PC-9 (cell line): ENCODE data around the gene UBE2G2.
"Not testable (repeated sequence)": the region's sequence is repeated elsewhere in the genome, so short reads cannot be mapped to it uniquely, and the experiment has no call there.

ENCODE experiments used
- EZH2 ChIP-seq: fragments of 200-600 bp; sonication (generic); IDR thresholded peaks from 2 replicates; pipeline ENCODE4 v1.8.0; 2017; ENCODE audit warnings: antibody characterized with exemption, low read depth
- TF ChIP-seq, protein P1 (sequence below): fragments of 200-600 bp; sonication (generic); conservative IDR thresholded peaks from 2 replicates; pipeline ENCODE4 v1.6.1; 2017; ENCODE audit warnings: mixed run types, antibody characterized with exemption, mild to moderate bottlenecking, moderate library complexity

DNA sequence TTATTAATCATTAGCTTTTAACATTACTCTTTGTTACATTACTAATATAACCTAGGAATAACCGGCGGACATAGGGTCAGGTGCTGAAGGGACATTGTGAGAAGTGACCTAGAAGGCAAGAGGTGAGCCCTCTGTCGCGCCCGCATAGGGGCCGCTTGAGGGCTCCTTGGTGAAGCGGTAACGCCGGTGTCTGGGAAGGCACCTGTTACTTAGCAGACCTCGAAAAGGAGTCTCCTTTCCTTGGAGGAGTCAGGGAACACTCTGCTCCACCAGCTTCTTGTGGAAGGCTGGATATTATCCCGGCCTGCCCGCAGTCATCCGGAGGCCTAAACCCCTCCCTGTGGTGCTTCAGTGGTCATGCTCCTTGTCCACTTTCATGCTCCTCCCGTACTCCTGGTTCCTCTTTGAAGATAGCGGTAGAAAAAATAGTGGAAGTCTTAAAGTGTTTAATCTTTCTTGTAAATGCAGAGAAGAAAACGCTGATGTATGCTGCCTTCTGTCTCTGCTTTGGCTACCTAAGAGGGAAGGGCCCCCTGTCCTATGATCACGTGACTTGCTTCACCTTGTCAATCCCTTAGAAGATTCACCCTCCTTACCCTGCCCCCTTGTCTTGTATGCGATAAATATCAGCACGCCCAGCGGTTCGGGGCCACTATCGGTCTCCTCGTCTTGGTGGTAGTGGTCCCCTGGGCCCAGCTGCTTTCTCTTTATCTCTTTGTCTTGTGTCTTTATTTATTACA is 31.1 kb upstream of the UBE2G2 start:
- TF ChIP-seq, protein P1, sequence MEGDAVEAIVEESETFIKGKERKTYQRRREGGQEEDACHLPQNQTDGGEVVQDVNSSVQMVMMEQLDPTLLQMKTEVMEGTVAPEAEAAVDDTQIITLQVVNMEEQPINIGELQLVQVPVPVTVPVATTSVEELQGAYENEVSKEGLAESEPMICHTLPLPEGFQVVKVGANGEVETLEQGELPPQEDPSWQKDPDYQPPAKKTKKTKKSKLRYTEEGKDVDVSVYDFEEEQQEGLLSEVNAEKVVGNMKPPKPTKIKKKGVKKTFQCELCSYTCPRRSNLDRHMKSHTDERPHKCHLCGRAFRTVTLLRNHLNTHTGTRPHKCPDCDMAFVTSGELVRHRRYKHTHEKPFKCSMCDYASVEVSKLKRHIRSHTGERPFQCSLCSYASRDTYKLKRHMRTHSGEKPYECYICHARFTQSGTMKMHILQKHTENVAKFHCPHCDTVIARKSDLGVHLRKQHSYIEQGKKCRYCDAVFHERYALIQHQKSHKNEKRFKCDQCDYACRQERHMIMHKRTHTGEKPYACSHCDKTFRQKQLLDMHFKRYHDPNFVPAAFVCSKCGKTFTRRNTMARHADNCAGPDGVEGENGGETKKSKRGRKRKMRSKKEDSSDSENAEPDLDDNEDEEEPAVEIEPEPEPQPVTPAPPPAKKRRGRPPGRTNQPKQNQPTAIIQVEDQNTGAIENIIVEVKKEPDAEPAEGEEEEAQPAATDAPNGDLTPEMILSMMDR, result not testable (repeated sequence)
- not testable (repeated sequence) for TF ChIP-seq EZH2
